IMR-90 (cell line): ENCODE measurements around the gene L1TD1. TPM values are rescaled to one million over a fixed set of nuclear protein-coding genes. Genes with fewer than 3 reads are reported as not detected.

ENCODE experiments used
- ATAC-seq: fragments of 200-7000 bp; cut with Tn5 transposase; 2 replicates; pipeline ENCODE4 v1.9.1; 2020; ENCODE audit warnings: low read depth, mild to moderate bottlenecking, moderate library complexity
- BruUV-seq: library from RNA; stranded (reverse); fragments of 400-500 nt; replicated peaks from 2 replicates; lab custom pipeline; 2021; lab: Mats Ljungman, UMichigan
- CTCF ChIA-PET: fragments of 300-600 bp; formaldehyde crosslinking; extraction: SDS; loops from one replicate; lab custom pipeline; 2021; ENCODE audit warnings: antibody characterized with exemption; lab: Yijun Ruan, JAX
- POLR2A ChIA-PET: fragments of 300-600 bp; sonication (Branson Sonifier 250); formaldehyde crosslinking; loops from one replicate; lab custom pipeline; 2022; ENCODE audit warnings: antibody characterized with exemption; ENCODE audit not compliant: unreplicated experiment; lab: Charles Lee
- DNase-seq: peaks from one replicate; pipeline ENCODE4 v3.0.0; 2013
- H2AFZ ChIP-seq: replicated peaks from 2 replicates; pipeline ENCODE3; 2013; ENCODE audit warnings: low read length, mild to moderate bottlenecking; ENCODE audit not compliant: poor library complexity
- H2AK5ac ChIP-seq: 2 replicates; pipeline ENCODE4 v1.6.1; 2013; ENCODE audit warnings: low read depth, low read length, inconsistent platforms
- H2AK9ac ChIP-seq: replicated peaks from 2 replicates; pipeline ENCODE3; 2013; ENCODE audit warnings: mild to moderate bottlenecking, low read depth, low read length, moderate library complexity; ENCODE audit not compliant: poor library complexity
- H2BK120ac ChIP-seq: 2 replicates; pipeline ENCODE4 v1.6.1; 2013; ENCODE audit warnings: low read depth, low read length, inconsistent platforms
- H2BK15ac ChIP-seq: 3 replicates; pipeline ENCODE4 v1.6.1; 2013; ENCODE audit warnings: low read depth, low read length, inconsistent platforms
- H2BK20ac ChIP-seq: 2 replicates; pipeline ENCODE4 v1.6.1; 2013; ENCODE audit warnings: low read depth, mild to moderate bottlenecking, inconsistent platforms, low read length, moderate library complexity
- H2BK5ac ChIP-seq: 2 replicates; pipeline ENCODE4 v1.6.1; 2013; ENCODE audit warnings: mild to moderate bottlenecking, low read depth, low read length, inconsistent platforms; ENCODE audit not compliant: poor library complexity, severe bottlenecking
- H3K14ac ChIP-seq: replicated peaks from 2 replicates; pipeline ENCODE4 v1.6.1; 2013; ENCODE audit warnings: low read depth, low read length, inconsistent platforms
- H3K18ac ChIP-seq: 2 replicates; pipeline ENCODE4 v1.6.1; 2013; ENCODE audit warnings: low read depth, low read length, control low read depth
- H3K23ac ChIP-seq: 2 replicates; pipeline ENCODE4 v1.6.1; 2013; ENCODE audit warnings: low read depth, low read length, inconsistent platforms
- H3K27ac ChIP-seq: 2 replicates; pipeline ENCODE4 v1.5.1; 2013; ENCODE audit warnings: mild to moderate bottlenecking, control low read depth, low read length; ENCODE audit not compliant: insufficient read depth
- H3K27me3 ChIP-seq: 2 replicates; pipeline ENCODE4 v1.6.1; 2013; ENCODE audit warnings: low read length; ENCODE audit not compliant: control insufficient read depth, insufficient read depth
- H3K36me3 ChIP-seq: 2 replicates; pipeline ENCODE4 v1.6.1; 2013; ENCODE audit warnings: low read length, mixed read lengths; ENCODE audit not compliant: control insufficient read depth, insufficient read depth
- H3K4ac ChIP-seq: 2 replicates; pipeline ENCODE4 v1.6.1; 2013; ENCODE audit warnings: low read depth, low read length, inconsistent platforms
- H3K4me1 ChIP-seq: 2 replicates; pipeline ENCODE4 v1.6.1; 2013; ENCODE audit warnings: low read length, mixed read lengths; ENCODE audit not compliant: control insufficient read depth, insufficient read depth
- H3K4me2 ChIP-seq: 2 replicates; pipeline ENCODE4 v1.6.1; 2013; ENCODE audit warnings: low read depth, mild to moderate bottlenecking, control low read depth, low read length, moderate library complexity
- H3K4me3 ChIP-seq: 2 replicates; pipeline ENCODE4 v1.5.1; 2013; ENCODE audit warnings: low read depth, mild to moderate bottlenecking, control low read depth, low read length, moderate library complexity; ENCODE audit not compliant: insufficient read depth
- H3K56ac ChIP-seq: 2 replicates; pipeline ENCODE4 v1.6.1; 2013; ENCODE audit warnings: low read length, inconsistent platforms; ENCODE audit not compliant: insufficient read depth; ENCODE audit errors: extremely low read depth
- H3K79me1 ChIP-seq, 2 experiments: 2 replicates each; pipeline ENCODE4 v1.6.1; 2013; ENCODE audit warnings: low read length in 2 of 2, inconsistent platforms in 1 of 2, low read depth in 1 of 2
- H3K9ac ChIP-seq: 2 replicates; pipeline ENCODE4 v1.6.1; 2013; ENCODE audit warnings: low read depth, low read length, control low read depth
- H3K9me1 ChIP-seq: 2 replicates; pipeline ENCODE4 v1.6.1; 2013; ENCODE audit warnings: low read length, inconsistent platforms; ENCODE audit not compliant: insufficient read depth
- H3K9me3 ChIP-seq: 2 replicates; pipeline ENCODE4 v1.6.1; 2013; ENCODE audit warnings: low read length; ENCODE audit not compliant: control insufficient read depth, insufficient read depth
- H4K20me1 ChIP-seq: 2 replicates; pipeline ENCODE4 v1.6.1; 2013; ENCODE audit warnings: low read length, inconsistent platforms; ENCODE audit not compliant: insufficient read depth
- H4K5ac ChIP-seq: 2 replicates; pipeline ENCODE4 v1.6.1; 2013; ENCODE audit warnings: mild to moderate bottlenecking, low read depth, low read length, control low read depth
- H4K8ac ChIP-seq, 2 experiments: 2 replicates each; pipeline ENCODE4 v1.6.1; 2013; ENCODE audit warnings: low read depth in 2 of 2, low read length in 2 of 2, control low read depth in 1 of 2, inconsistent platforms in 1 of 2
- H4K91ac ChIP-seq: 2 replicates; pipeline ENCODE4 v1.6.1; 2013; ENCODE audit warnings: low read depth, low read length, inconsistent platforms; ENCODE audit not compliant: insufficient read depth
- BHLHE40 ChIP-seq: fragments of 150-350 bp; IDR thresholded peaks from 2 replicates; pipeline ENCODE4 v1.6.1; 2016; ENCODE audit warnings: mild to moderate bottlenecking, low read depth, low read length
- CEBPB ChIP-seq: IDR thresholded peaks from 2 replicates; pipeline ENCODE4 v1.6.1; 2012; ENCODE audit warnings: low read depth, low read length, improper control_type of control experiment
- CHD1 ChIP-seq: IDR thresholded peaks from 2 replicates; pipeline ENCODE4 v1.6.1; 2012; ENCODE audit warnings: low read depth, low read length, improper control_type of control experiment
- FOS ChIP-seq: fragments of 150-350 bp; IDR thresholded peaks from 2 replicates; pipeline ENCODE4 v1.6.1; 2016; ENCODE audit warnings: low read depth, low read length
- MAFK ChIP-seq: IDR thresholded peaks from 2 replicates; pipeline ENCODE4 v1.6.1; 2012; ENCODE audit warnings: low read depth, low read length, improper control_type of control experiment
- MAZ ChIP-seq: IDR thresholded peaks from 2 replicates; pipeline ENCODE4 v1.6.1; 2012; ENCODE audit warnings: low read depth, mild to moderate bottlenecking, low read length, improper control_type of control experiment, moderate library complexity, borderline replicate concordance
- MXI1 ChIP-seq: IDR thresholded peaks from 2 replicates; pipeline ENCODE4 v1.6.1; 2012; ENCODE audit warnings: low read depth, mild to moderate bottlenecking, low read length, moderate library complexity, borderline replicate concordance
- NFE2L2 ChIP-seq: fragments of 150-350 bp; IDR thresholded peaks from 2 replicates; pipeline ENCODE4 v1.6.1; 2016; ENCODE audit warnings: low read depth, mild to moderate bottlenecking, low read length
- POLR2A ChIP-seq: IDR thresholded peaks from 2 replicates; pipeline ENCODE4 v1.6.1; 2012; ENCODE audit warnings: mild to moderate bottlenecking, low read depth, low read length
- RAD21 ChIP-seq: IDR thresholded peaks from 2 replicates; pipeline ENCODE4 v1.6.1; 2012; ENCODE audit warnings: low read length, improper control_type of control experiment
- RCOR1 ChIP-seq: IDR thresholded peaks from 2 replicates; pipeline ENCODE4 v1.6.1; 2012; ENCODE audit warnings: mild to moderate bottlenecking, low read length, improper control_type of control experiment; ENCODE audit not compliant: insufficient replicate concordance
- RFX5 ChIP-seq: IDR thresholded peaks from 2 replicates; pipeline ENCODE4 v1.8.0; 2012; ENCODE audit warnings: low read depth, mild to moderate bottlenecking, low read length, moderate library complexity
- SMC3 ChIP-seq: fragments of 150-350 bp; IDR thresholded peaks from 2 replicates; pipeline ENCODE4 v1.6.1; 2016; ENCODE audit warnings: low read depth, mild to moderate bottlenecking, antibody characterized with exemption, low read length, moderate library complexity
- dilution Hi-C: fragments of 300-500 bp; cut with HindIII; formaldehyde crosslinking; loops from one replicate; pipeline ENCODE4 v1.14.3; 2018; ENCODE audit warnings: low sequenced_read_pairs; ENCODE audit not compliant: unreplicated experiment
- in situ Hi-C: fragments of 300-500 bp; cut with MboI; formaldehyde crosslinking; loops from 3 replicates; pipeline ENCODE4 v1.14.3; 2019; ENCODE audit warnings: low sequenced_read_pairs, inconsistent platforms, mixed read lengths
- intact Hi-C: fragments of 100-400 bp; cut with micrococcal nuclease; formaldehyde crosslinking; loops from 2 replicates; pipeline ENCODE4 v1.10.0; 2022
- polyA plus RNA-seq, 3 experiments: library from polyadenylated mRNA; depleted of rRNA; stranded (reverse); fragments of >200 nt; gene quantifications; 2 replicates each; pipeline ENCODE4 v1.2.3, GENCODE V29; 2012; ENCODE audit warnings: low replicate concordance in 1 of 3
- total RNA-seq: library from RNA; depleted of rRNA; stranded (reverse); fragments of >200 nt; gene quantifications from 2 replicates; pipeline ENCODE4 v1.2.3, GENCODE V29; 2012
- TF ChIP-seq, protein P1 (sequence below): fragments of 150-350 bp; IDR thresholded peaks from 2 replicates; pipeline ENCODE4 v1.6.1; 2017; ENCODE audit warnings: mild to moderate bottlenecking, antibody characterized with exemption, low read length, low read depth
- TF ChIP-seq, protein P2 (sequence below): conservative IDR thresholded peaks from 2 replicates; pipeline ENCODE4 v1.5.1; 2012; ENCODE audit warnings: mild to moderate bottlenecking, low read depth, low read length, improper control_type of control experiment
- TF ChIP-seq, protein P3 (sequence below): fragments of 150-350 bp; IDR thresholded peaks from 2 replicates; pipeline ENCODE4 v1.6.1; 2016; ENCODE audit warnings: low read depth, mild to moderate bottlenecking, low read length, moderate library complexity, borderline replicate concordance

Gene L1TD1
- total and polyA plus RNA-seq, 2 of the 4 experiments (the other 2 are of a cell fraction) = not detected

DNA sequence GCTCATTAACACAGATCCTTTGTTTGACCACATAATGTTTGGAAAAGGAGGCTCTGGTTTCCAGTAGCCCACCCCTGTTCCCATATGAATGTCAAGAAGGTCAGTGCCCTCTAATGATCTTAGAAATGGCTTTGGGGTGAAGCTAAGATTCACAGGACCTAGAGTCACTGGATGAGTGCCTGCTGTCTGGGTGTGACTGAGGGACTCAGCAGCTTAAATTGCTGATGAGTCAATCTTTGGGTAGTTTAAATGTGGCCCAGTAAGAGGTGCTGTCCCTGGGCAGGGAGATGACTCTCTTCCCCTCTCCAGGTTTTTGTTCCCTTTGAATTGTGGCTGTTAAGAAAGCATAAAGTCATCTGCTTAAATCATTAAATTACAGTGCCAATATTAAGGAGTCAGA lies 50.6 kb downstream of the L1TD1 start:
- Histone ChIP-seq H3K27ac (no peak overlapping the region), H3K9ac (no peak overlapping the region), H2BK120ac (no peak overlapping the region), H2AK5ac (no peak overlapping the region), H2AFZ (no peak overlapping the region), H4K8ac (no peak overlapping the region), H3K56ac (no peak overlapping the region), H3K18ac (no peak overlapping the region), H3K9me1 (no peaks in the 10 kb centered on the region), H2BK15ac (no peak overlapping the region), H3K4me3 (no peak overlapping the region), H3K9me3 (peaks cover 4% of the 10 kb centered on the region; the same call in 1 of the 2 replicates), H3K23ac (no peak overlapping the region), H3K4ac (no peak overlapping the region), H3K79me1 (no peaks in the 10 kb centered on the region), H3K14ac (no peak overlapping the region), H3K27me3 (no peaks in the 10 kb centered on the region), H4K5ac (no peak overlapping the region), H4K20me1 (no peaks in the 10 kb centered on the region), H3K4me2 (no peak overlapping the region), H3K4me1 (no peaks in the 10 kb centered on the region), H2BK5ac (no peak overlapping the region), H2AK9ac (no peak overlapping the region), H4K91ac (no peak overlapping the region), H2BK20ac (no peak overlapping the region), H3K36me3 (no peaks in the 10 kb centered on the region)
- in situ Hi-C loops (no loop called here), dilution Hi-C loops (no loop called here), intact Hi-C loops (no loop called here)
- no peak for ATAC-seq
- no peak for DNase-seq
- TF ChIP-seq CEBPB = no peak
- TF ChIP-seq, protein P1, sequence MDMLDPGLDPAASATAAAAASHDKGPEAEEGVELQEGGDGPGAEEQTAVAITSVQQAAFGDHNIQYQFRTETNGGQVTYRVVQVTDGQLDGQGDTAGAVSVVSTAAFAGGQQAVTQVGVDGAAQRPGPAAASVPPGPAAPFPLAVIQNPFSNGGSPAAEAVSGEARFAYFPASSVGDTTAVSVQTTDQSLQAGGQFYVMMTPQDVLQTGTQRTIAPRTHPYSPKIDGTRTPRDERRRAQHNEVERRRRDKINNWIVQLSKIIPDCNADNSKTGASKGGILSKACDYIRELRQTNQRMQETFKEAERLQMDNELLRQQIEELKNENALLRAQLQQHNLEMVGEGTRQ = no peak
- no peak for TF ChIP-seq MXI1
- no peak for TF ChIP-seq CHD1
- no peak for TF ChIP-seq MAZ
- no peak for TF ChIP-seq SMC3
- no peak for TF ChIP-seq RFX5
- TF ChIP-seq RCOR1 = no peak
- TF ChIP-seq, protein P2, sequence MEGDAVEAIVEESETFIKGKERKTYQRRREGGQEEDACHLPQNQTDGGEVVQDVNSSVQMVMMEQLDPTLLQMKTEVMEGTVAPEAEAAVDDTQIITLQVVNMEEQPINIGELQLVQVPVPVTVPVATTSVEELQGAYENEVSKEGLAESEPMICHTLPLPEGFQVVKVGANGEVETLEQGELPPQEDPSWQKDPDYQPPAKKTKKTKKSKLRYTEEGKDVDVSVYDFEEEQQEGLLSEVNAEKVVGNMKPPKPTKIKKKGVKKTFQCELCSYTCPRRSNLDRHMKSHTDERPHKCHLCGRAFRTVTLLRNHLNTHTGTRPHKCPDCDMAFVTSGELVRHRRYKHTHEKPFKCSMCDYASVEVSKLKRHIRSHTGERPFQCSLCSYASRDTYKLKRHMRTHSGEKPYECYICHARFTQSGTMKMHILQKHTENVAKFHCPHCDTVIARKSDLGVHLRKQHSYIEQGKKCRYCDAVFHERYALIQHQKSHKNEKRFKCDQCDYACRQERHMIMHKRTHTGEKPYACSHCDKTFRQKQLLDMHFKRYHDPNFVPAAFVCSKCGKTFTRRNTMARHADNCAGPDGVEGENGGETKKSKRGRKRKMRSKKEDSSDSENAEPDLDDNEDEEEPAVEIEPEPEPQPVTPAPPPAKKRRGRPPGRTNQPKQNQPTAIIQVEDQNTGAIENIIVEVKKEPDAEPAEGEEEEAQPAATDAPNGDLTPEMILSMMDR = no peak
- TF ChIP-seq BHLHE40 = no peak
- no peak for TF ChIP-seq RAD21
- TF ChIP-seq, protein P3, sequence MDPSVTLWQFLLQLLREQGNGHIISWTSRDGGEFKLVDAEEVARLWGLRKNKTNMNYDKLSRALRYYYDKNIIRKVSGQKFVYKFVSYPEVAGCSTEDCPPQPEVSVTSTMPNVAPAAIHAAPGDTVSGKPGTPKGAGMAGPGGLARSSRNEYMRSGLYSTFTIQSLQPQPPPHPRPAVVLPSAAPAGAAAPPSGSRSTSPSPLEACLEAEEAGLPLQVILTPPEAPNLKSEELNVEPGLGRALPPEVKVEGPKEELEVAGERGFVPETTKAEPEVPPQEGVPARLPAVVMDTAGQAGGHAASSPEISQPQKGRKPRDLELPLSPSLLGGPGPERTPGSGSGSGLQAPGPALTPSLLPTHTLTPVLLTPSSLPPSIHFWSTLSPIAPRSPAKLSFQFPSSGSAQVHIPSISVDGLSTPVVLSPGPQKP = no peak
- TF ChIP-seq MAFK = no peak
- TF ChIP-seq NFE2L2 = no peak
- no peak for TF ChIP-seq POLR2A
- no peak for TF ChIP-seq FOS
- ChIA-PET POLR2A (no interaction called here), CTCF (interaction anchor here (0.5 to 0.6 kb wide), 2 partner anchors 43 to 46 kb away, joined by 3 read pairs; no protein-coding TSS in a partner anchor)
- BruUV-seq = no TSS peak
